HepG2 (cell line): ENCODE results near the gene SNAP29. TPM values are rescaled to one million over a fixed set of nuclear protein-coding genes. Genes with fewer than 3 reads are reported as not detected.

Experiments used
- CBX1 ChIP-seq: IDR thresholded peaks from one replicate; pipeline ENCODE4 v1.6.1; 2016; ENCODE audit warnings: antibody characterized with exemption, low read depth
- HES4 ChIP-seq: sonication (generic); formaldehyde crosslinking; IDR thresholded peaks from 2 replicates; pipeline ENCODE4 v1.9.0; 2021; ENCODE audit warnings: mild to moderate bottlenecking, missing genetic modification reagents, borderline replicate concordance
- HNRNPK ChIP-seq: fragments of 200-400 bp; formaldehyde crosslinking; IDR thresholded peaks from 2 replicates; pipeline ENCODE4 v1.6.1; 2018; ENCODE audit warnings: low read length, low read depth, moderate library complexity, mild to moderate bottlenecking; ENCODE audit not compliant: poor library complexity, severe bottlenecking
- MAZ ChIP-seq, 2 experiments: sonication (generic) in 1 of 2; formaldehyde crosslinking in 1 of 2; IDR thresholded peaks; 2 replicates each; pipeline versions ENCODE4 v1.5.0 to v1.6.1; 2012 to 2020; ENCODE audit warnings: low read depth in 2 of 2, mild to moderate bottlenecking in 2 of 2, borderline replicate concordance in 1 of 2, improper control_type of control experiment in 1 of 2, low read length in 1 of 2, missing genetic modification reagents in 1 of 2, moderate library complexity in 1 of 2
- NR2F6 ChIP-seq, 2 experiments: IDR thresholded peaks; 2 replicates each; pipeline ENCODE4 v1.6.1; 2016; ENCODE audit warnings: antibody characterized with exemption in 1 of 2, mild to moderate bottlenecking in 1 of 2
- ONECUT2 ChIP-seq: sonication (generic); formaldehyde crosslinking; IDR thresholded peaks from 2 replicates; pipeline ENCODE4 v1.4.0; 2020; ENCODE audit warnings: missing genetic modification reagents
- RARA ChIP-seq: IDR thresholded peaks from 2 replicates; pipeline ENCODE4 v1.6.1; 2016; ENCODE audit warnings: missing genetic modification reagents, missing compliant biosample characterization
- REL ChIP-seq: sonication (generic); formaldehyde crosslinking; conservative IDR thresholded peaks from 2 replicates; pipeline ENCODE4 v1.8.0; 2022; ENCODE audit warnings: mild to moderate bottlenecking, missing genetic modification reagents, moderate library complexity
- RNF219 ChIP-seq: sonication (generic); formaldehyde crosslinking; IDR thresholded peaks from 2 replicates; pipeline ENCODE4 v1.5.0; 2020; ENCODE audit warnings: mild to moderate bottlenecking, missing genetic modification reagents
- ZNF281 ChIP-seq: sonication (generic); formaldehyde crosslinking; IDR thresholded peaks from 2 replicates; pipeline ENCODE4 v1.4.0; 2020; ENCODE audit warnings: missing genetic modification reagents, borderline replicate concordance
- ZNF343 ChIP-seq: sonication (generic); formaldehyde crosslinking; IDR thresholded peaks from 2 replicates; pipeline ENCODE4 v1.4.0; 2020; ENCODE audit warnings: mild to moderate bottlenecking, missing genetic modification reagents
- ZNF740 ChIP-seq: sonication (generic); formaldehyde crosslinking; IDR thresholded peaks from 2 replicates; pipeline ENCODE4 v1.4.0; 2020; ENCODE audit warnings: missing genetic modification reagents
- polyA plus RNA-seq, 8 experiments: library from polyadenylated mRNA; depleted of rRNA in 3 of 8; stranded (reverse) in 7 of 8; unstranded in 1 of 8; fragments of >200 nt; fragmentation: Illumina TruSeq in 4 of 8; extraction: Trizol in 4 of 8; gene quantifications; 2 replicates each; pipeline versions ENCODE4 v1.2.1 to v1.2.3, GENCODE V29; 2011 to 2016; ENCODE audit warnings: low read depth in 4 of 8, missing spikeins in 1 of 8, mixed read lengths in 1 of 8; ENCODE audit not compliant: insufficient read depth in 1 of 8
- total RNA-seq, 5 experiments: library from RNA; depleted of rRNA; stranded (reverse); fragments of >200 nt; fragmentation: Illumina TruSeq; extraction: Trizol; gene quantifications; 2 replicates each; pipeline ENCODE4 v1.2.3, GENCODE V29; 2016; ENCODE audit warnings: low read depth in 1 of 5
- TF ChIP-seq, protein P1 (sequence below): sonication (generic); formaldehyde crosslinking; IDR thresholded peaks from 2 replicates; pipeline ENCODE4 v1.5.0; 2020; ENCODE audit warnings: mild to moderate bottlenecking, missing genetic modification reagents, moderate library complexity
- TF ChIP-seq, protein P2 (sequence below): sonication (generic); formaldehyde crosslinking; IDR thresholded peaks from 2 replicates; pipeline ENCODE4 v1.8.1; 2022; ENCODE audit warnings: mild to moderate bottlenecking, missing genetic modification reagents
- TF ChIP-seq, protein P3 (sequence below): IDR thresholded peaks from 2 replicates; pipeline ENCODE4 v1.6.1; 2016; ENCODE audit warnings: missing genetic modification reagents, missing compliant biosample characterization

SNAP29 gene
- total and polyA plus RNA-seq, 2 of the 13 experiments (the other 11 are each of a cell fraction or from before 2014, with no cell fraction given) = 12.3 to 30.7 TPM

DNA sequence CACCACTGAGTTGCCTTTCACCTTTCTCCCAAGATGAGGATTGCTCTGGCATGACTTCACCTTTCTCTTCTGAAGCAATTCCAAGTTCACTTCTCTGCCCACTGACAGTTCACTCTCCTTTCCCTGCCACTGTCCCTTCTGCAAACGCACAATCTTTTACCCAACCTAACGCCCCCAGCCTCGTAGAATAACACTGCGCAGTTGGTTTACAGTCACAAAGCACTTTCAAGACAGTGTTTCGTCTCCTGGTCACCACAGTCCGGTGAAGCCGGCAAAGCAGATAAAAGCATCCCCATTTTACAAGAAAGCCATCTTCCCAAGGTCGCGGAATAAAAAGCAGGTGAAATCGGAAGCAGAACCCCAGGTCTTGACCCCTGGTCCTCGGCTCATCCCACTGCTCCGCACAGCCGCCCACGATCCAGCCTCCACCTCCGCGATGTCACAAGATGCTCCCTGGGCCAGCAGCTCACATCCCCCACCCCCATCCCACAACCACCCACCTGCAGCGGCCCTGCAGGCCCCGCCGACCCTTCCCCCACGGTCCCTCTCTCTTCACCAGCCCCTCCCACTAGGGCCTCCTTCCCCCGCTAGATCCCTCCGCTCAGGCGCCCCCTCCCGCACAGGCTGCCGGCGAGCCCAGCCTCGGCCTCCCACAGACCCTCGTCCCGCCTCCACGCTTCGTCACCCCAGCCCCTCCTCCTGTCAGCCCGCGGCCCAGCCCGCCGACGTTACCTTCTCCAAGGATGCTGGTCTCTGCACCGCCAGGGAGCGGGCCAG is 781 bp upstream of the SNAP29 start (continued):
- TF ChIP-seq RNF219 (CRISPR knock-in tag) (no peak), ZNF740 (CRISPR knock-in tag) (0 out of 2 replicates have a peak, but pooled peaks have one; percentile 22), NR2F6 (IDR thresholded peaks at IDR 0.05) (peak; percentile 44; the same call in 1 of the 2 replicates), NR2F6 (CRISPR knock-in tag; IDR thresholded peaks at IDR 0.05) (peak; percentile 38; the same call in 1 of the 2 replicates), ZNF343 (CRISPR knock-in tag) (no peak), ZNF281 (CRISPR knock-in tag) (peak; percentile 76), HES4 (CRISPR knock-in tag) (0 out of 2 replicates have a peak, but pooled peaks have one; percentile 31), HNRNPK (peak; percentile 90), REL (CRISPR knock-in tag) (peak; percentile 38; the same call in 1 of the 2 replicates), CBX1 (no peak), ONECUT2 (CRISPR knock-in tag) (no peak), MAZ (IDR thresholded peaks at IDR 0.05; ENCODE audit: borderline replicate concordance, low read depth, low read length) (peak; percentile 86), MAZ (CRISPR knock-in tag; IDR thresholded peaks at IDR 0.05; ENCODE audit: low read depth) (peak; percentile 62; the same call in 1 of the 2 replicates), RARA (CRISPR knock-in tag) (0 out of 2 replicates have a peak, but pooled peaks have one; percentile 3)
- TF ChIP-seq, protein P1, sequence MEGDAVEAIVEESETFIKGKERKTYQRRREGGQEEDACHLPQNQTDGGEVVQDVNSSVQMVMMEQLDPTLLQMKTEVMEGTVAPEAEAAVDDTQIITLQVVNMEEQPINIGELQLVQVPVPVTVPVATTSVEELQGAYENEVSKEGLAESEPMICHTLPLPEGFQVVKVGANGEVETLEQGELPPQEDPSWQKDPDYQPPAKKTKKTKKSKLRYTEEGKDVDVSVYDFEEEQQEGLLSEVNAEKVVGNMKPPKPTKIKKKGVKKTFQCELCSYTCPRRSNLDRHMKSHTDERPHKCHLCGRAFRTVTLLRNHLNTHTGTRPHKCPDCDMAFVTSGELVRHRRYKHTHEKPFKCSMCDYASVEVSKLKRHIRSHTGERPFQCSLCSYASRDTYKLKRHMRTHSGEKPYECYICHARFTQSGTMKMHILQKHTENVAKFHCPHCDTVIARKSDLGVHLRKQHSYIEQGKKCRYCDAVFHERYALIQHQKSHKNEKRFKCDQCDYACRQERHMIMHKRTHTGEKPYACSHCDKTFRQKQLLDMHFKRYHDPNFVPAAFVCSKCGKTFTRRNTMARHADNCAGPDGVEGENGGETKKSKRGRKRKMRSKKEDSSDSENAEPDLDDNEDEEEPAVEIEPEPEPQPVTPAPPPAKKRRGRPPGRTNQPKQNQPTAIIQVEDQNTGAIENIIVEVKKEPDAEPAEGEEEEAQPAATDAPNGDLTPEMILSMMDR (CRISPR knock-in tag) = peak; percentile 38; the same call in 1 of the 2 replicates
- TF ChIP-seq, protein P2, sequence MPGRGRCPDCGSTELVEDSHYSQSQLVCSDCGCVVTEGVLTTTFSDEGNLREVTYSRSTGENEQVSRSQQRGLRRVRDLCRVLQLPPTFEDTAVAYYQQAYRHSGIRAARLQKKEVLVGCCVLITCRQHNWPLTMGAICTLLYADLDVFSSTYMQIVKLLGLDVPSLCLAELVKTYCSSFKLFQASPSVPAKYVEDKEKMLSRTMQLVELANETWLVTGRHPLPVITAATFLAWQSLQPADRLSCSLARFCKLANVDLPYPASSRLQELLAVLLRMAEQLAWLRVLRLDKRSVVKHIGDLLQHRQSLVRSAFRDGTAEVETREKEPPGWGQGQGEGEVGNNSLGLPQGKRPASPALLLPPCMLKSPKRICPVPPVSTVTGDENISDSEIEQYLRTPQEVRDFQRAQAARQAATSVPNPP (CRISPR knock-in tag) = 0 out of 2 replicates have a peak, but pooled peaks have one; percentile 13
- TF ChIP-seq, protein P3, sequence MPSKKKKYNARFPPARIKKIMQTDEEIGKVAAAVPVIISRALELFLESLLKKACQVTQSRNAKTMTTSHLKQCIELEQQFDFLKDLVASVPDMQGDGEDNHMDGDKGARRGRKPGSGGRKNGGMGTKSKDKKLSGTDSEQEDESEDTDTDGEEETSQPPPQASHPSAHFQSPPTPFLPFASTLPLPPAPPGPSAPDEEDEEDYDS (CRISPR knock-in tag) = no peak
